Measurements from ENCODE around the gene PAX6.

Gene PAX6

DNA sequence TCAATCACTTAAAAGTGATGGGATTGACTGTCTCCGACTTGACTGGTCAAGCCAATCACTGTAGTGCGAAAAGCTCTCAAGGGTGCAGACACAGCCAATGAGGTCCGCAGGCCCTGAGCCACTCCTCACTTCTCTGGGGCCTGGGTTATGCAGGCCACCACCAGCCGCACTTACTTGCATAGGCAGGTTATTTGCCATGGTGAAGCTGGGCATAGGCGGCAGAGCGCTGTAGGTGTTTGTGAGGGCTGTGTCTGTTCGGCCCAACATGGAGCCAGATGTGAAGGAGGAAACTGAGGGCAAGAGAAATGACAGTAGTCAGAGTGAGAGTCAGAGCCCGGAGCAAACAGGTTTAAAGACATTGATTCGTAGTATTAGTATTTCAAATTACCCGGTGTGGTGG is 17.9 kb downstream of the PAX6 start:
- ATAC-seq = no peak
- TF ChIP-seq ZFP3 (CRISPR knock-in tag; IDR thresholded peaks at IDR 0.05) (no peak), CSRNP3 (CRISPR knock-in tag; IDR thresholded peaks at IDR 0.05) (no peak), CSDC2 (CRISPR knock-in tag; IDR thresholded peaks at IDR 0.05) (no peak), TOX (CRISPR knock-in tag; IDR thresholded peaks at IDR 0.05; ENCODE audit: borderline replicate concordance) (no peak)

DNA sequence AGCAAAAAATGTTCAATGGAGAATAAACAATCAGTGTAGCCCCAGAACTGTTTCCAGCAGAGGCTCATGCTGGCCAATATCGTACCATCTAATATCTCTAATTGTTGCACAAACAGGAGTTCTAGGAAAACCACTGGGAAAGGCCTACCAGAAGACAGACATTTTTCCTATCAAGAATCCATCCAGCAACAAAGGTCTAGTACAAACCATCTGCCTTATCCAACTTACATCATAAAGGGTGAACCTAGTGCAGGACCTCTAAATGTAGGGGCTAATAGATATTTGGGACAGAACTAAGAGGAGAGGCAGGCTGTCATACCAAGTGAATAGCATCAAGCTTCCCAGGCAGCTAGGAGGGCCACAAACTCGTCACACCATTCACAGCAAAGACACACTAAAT is 18.7 kb downstream of the PAX6 start:
- TF ChIP-seq ZC3H10 (CRISPR knock-in tag; IDR thresholded peaks at IDR 0.05) (no peak), TCF4 (CRISPR knock-in tag; IDR thresholded peaks at IDR 0.05; ENCODE audit: borderline replicate concordance) (no peak), TOX (CRISPR knock-in tag; IDR thresholded peaks at IDR 0.05; ENCODE audit: borderline replicate concordance) (no peak), ZNF70 (CRISPR knock-in tag; IDR thresholded peaks at IDR 0.05) (no peak), RARB (CRISPR knock-in tag; IDR thresholded peaks at IDR 0.05) (no peak), ISL1 (CRISPR knock-in tag; IDR thresholded peaks at IDR 0.05) (no peak), CSRNP3 (CRISPR knock-in tag; IDR thresholded peaks at IDR 0.05) (no peak), TSHZ2 (CRISPR knock-in tag; IDR thresholded peaks at IDR 0.05) (no peak), ZNF565 (CRISPR knock-in tag; conservative IDR thresholded peaks at IDR 0.05; ENCODE audit: low read depth) (no peak), GLIS3 (CRISPR knock-in tag; IDR thresholded peaks at IDR 0.05) (no peak), PATZ1 (CRISPR knock-in tag; IDR thresholded peaks at IDR 0.05; ENCODE audit: borderline replicate concordance) (no peak)
- ATAC-seq = no peak

DNA sequence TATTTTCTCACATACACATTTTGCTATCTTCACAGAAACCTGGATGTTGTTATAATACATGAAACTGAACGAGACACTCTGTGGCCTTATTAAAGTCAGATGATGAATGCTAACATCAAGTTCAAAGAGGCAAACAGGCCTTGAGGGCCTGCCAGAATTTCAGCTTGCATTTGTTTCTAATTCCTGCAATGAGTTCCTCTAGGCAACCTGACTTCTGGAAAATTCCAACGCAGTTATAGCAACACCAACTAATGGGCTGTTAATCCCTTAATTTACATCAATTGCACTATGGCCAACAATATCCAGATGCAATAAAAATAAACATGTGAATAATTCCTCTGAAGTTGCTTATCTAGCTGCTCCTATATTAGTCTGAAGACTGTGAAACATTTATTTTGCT is 19.1 kb downstream of the PAX6 start:
- ATAC-seq = no peak
- TF ChIP-seq ISL1 (CRISPR knock-in tag; IDR thresholded peaks at IDR 0.05) (no peak), PATZ1 (CRISPR knock-in tag; IDR thresholded peaks at IDR 0.05; ENCODE audit: borderline replicate concordance) (no peak), ZNF565 (CRISPR knock-in tag; conservative IDR thresholded peaks at IDR 0.05; ENCODE audit: low read depth) (no peak), PPARA (CRISPR knock-in tag; IDR thresholded peaks at IDR 0.05; ENCODE audit: borderline replicate concordance) (no peak), TOX (CRISPR knock-in tag; IDR thresholded peaks at IDR 0.05; ENCODE audit: borderline replicate concordance) (no peak), CSDC2 (CRISPR knock-in tag; IDR thresholded peaks at IDR 0.05) (no peak), ZFP3 (CRISPR knock-in tag; IDR thresholded peaks at IDR 0.05) (no peak), POU6F1 (CRISPR knock-in tag; IDR thresholded peaks at IDR 0.05; ENCODE audit: borderline replicate concordance, low read depth) (no peak), SNAI2 (CRISPR knock-in tag; IDR thresholded peaks at IDR 0.05) (no peak), RARB (CRISPR knock-in tag; IDR thresholded peaks at IDR 0.05) (no peak), CSRNP3 (CRISPR knock-in tag; IDR thresholded peaks at IDR 0.05) (no peak), TSHZ2 (CRISPR knock-in tag; IDR thresholded peaks at IDR 0.05) (no peak), ZNF8 (CRISPR knock-in tag; IDR thresholded peaks at IDR 0.05) (no peak), BACH2 (CRISPR knock-in tag; IDR thresholded peaks at IDR 0.05; ENCODE audit: borderline replicate concordance) (no peak), ZNF70 (CRISPR knock-in tag; IDR thresholded peaks at IDR 0.05) (no peak)
- TF ChIP-seq, protein P1, sequence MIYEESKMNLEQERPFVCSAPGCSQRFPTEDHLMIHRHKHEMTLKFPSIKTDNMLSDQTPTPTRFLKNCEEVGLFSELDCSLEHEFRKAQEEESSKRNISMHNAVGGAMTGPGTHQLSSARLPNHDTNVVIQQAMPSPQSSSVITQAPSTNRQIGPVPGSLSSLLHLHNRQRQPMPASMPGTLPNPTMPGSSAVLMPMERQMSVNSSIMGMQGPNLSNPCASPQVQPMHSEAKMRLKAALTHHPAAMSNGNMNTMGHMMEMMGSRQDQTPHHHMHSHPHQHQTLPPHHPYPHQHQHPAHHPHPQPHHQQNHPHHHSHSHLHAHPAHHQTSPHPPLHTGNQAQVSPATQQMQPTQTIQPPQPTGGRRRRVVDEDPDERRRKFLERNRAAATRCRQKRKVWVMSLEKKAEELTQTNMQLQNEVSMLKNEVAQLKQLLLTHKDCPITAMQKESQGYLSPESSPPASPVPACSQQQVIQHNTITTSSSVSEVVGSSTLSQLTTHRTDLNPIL (CRISPR knock-in tag; IDR thresholded peaks at IDR 0.05; ENCODE audit: low read depth) = no peak
